Liver (tissue), 3 donors: Measurements from ENCODE around the gene CACNA1C.

Source experiments
- CTCF ChIP-seq: fragments of 150-350 bp; IDR thresholded peaks from 2 replicates; pipeline ENCODE4 v1.5.1; 2017; ENCODE audit warnings: improper control_type of control experiment, low read depth, low read length; ENCODE audit not compliant: missing input control
- EGR1 ChIP-seq, 2 donors: IDR thresholded peaks; 2 replicates each; pipeline ENCODE4 v1.6.1; 2016 to 2018; ENCODE audit warnings: antibody characterized with exemption in 2 of 2, low read depth in 2 of 2
- GABPA ChIP-seq, 2 donors: IDR thresholded peaks in 1 of 2; conservative IDR thresholded peaks in 1 of 2; 2 replicates each; pipeline ENCODE4 v1.6.1; 2016; ENCODE audit warnings: antibody characterized with exemption in 2 of 2, mild to moderate bottlenecking in 1 of 2, moderate library complexity in 1 of 2
- HNF4G ChIP-seq: IDR thresholded peaks from 2 replicates; pipeline ENCODE4 v1.6.1; 2016; ENCODE audit warnings: antibody characterized with exemption
- JUND ChIP-seq, 2 donors: IDR thresholded peaks; 2 replicates each; pipeline ENCODE4 v1.6.1; 2016; ENCODE audit warnings: antibody characterized with exemption in 2 of 2
- MAX ChIP-seq: IDR thresholded peaks from 2 replicates; pipeline ENCODE4 v1.6.1; 2016; ENCODE audit warnings: antibody characterized with exemption
- RAD21 ChIP-seq, 2 donors: IDR thresholded peaks; 2 replicates each; pipeline ENCODE4 v1.6.1; 2016; ENCODE audit warnings: antibody characterized with exemption in 2 of 2, mild to moderate bottlenecking in 2 of 2
- REST ChIP-seq: IDR thresholded peaks from 2 replicates; pipeline ENCODE4 v1.6.1; 2016; ENCODE audit warnings: antibody characterized with exemption, mild to moderate bottlenecking
- SP1 ChIP-seq: IDR thresholded peaks from 2 replicates; pipeline ENCODE4 v1.6.1; 2018; ENCODE audit warnings: antibody characterized with exemption, mild to moderate bottlenecking
- TAF1 ChIP-seq: conservative IDR thresholded peaks from 2 replicates; pipeline ENCODE4 v1.6.1; 2016; ENCODE audit warnings: antibody characterized with exemption, mild to moderate bottlenecking
- YY1 ChIP-seq: IDR thresholded peaks from 2 replicates; pipeline ENCODE4 v1.6.1; 2016; ENCODE audit warnings: antibody characterized with exemption, mild to moderate bottlenecking
- ZBTB33 ChIP-seq: IDR thresholded peaks from 2 replicates; pipeline ENCODE4 v1.6.1; 2016; ENCODE audit warnings: antibody characterized with exemption
- TF ChIP-seq, protein P1 (sequence below): IDR thresholded peaks from 2 replicates; pipeline ENCODE4 v1.6.1; 2016; ENCODE audit warnings: antibody characterized with exemption
- donor health status: healthy.
- donor health status: healthy.

- TF ChIP-seq SP1 (no peak), JUND (IDR thresholded peaks at IDR 0.05) (no peak), HNF4G (no peak), CTCF (no peak), ZBTB33 (no peak), TAF1 (no peak), EGR1 (IDR thresholded peaks at IDR 0.05; ENCODE audit: low read depth in 2 of 2) (no peak), GABPA (IDR thresholded peaks at IDR 0.05 in 1 of 2, conservative IDR thresholded peaks at IDR 0.05 in 1 of 2) (no peak), RAD21 (IDR thresholded peaks at IDR 0.05) (no peak), MAX (no peak), YY1 (no peak), REST (no peak)
- TF ChIP-seq, protein P1, sequence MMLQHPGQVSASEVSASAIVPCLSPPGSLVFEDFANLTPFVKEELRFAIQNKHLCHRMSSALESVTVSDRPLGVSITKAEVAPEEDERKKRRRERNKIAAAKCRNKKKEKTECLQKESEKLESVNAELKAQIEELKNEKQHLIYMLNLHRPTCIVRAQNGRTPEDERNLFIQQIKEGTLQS: no peak
Measured at GRCh38 chr12:2646341-2646740, 593.6 kb downstream of the CACNA1C start.
